Measurements from ENCODE around the gene SHANK1.

Gene SHANK1

DNA sequence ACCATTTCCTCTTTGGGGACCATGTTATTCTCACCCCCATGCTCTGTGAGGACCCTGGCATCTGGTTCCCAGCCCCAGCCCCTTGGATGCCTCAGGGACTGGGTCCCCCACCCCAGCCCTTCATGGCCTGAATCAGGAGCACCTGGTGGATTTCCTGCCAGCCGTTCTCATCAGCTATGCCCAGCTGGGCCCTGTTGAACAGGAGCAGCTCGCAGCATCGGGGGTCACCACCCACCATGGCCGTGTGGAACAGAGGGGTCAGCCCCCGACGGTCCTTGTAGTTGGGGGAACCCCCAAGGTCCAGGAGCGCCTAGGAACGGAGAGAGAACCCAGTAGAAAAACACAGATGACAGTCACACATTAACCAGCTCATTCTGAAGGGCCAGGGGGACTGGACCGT, 7.8 kb downstream of the SHANK1 start:
- no peak for DNase-seq (ENCODE audit: low read depth)

DNA sequence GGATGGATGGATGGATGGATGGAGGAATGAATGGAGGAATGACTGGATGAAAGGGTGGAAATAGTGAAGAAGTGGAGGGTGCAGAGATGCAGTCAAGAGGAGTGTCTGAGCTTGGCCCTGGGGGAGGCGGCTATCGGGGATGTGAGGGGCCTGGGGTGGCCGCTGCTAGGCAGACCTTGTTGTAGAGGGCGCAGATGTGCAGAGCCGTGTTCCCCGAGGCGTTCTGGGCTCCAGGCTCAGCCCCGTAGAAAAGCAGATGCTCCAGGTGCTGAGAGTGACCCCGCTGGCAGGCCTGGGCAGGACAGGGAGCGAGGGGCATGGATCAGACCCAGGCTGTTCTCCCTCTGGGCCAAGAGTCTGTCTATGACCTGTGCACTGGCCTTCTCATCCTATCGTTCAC, 8.4 kb downstream of the SHANK1 start:
- no peak for DNase-seq (ENCODE audit: low read depth)

DNA sequence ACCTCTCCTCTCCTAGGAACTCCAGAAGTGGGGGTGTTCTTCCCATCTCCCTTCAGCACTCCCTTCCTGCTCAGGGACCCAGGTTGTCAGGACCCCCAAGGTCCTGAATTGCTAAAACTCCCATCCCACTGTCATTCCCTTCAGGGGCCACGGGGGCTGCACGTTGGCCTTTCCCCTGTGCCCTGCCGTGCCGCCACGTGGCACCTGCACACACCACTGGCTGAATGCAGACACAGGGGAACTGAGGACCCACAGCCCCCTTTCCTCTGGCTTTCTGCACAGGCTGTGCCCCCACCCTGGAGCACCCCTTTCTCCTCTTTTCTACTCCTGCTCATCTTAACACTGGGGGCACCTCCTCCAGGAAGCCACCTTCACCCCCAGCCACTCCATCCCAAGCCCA, 9.0 kb downstream of the SHANK1 start:
- DNase-seq (ENCODE audit: low read depth): no peak

DNA sequence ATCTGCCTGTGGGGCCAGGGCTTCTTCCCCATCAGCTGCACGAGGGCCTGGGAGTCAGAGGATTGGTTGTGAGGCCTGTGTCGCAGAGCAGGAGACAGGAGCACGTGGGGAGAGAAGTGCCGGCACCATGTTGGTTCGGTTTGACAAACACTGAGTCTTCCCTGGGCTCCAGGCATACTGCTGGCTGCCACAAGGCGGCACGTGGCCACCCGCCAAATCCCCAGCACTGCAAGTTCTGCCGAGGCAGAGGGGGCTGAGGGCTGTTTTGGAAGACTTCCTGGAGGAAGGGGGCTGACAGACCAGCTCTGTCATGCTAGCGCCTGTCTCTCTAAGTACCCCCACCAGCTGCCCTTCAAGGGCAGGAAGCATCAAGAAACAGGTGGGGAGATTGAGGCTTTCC, 9.5 kb downstream of the SHANK1 start:
- no peak for DNase-seq (ENCODE audit: low read depth)

DNA sequence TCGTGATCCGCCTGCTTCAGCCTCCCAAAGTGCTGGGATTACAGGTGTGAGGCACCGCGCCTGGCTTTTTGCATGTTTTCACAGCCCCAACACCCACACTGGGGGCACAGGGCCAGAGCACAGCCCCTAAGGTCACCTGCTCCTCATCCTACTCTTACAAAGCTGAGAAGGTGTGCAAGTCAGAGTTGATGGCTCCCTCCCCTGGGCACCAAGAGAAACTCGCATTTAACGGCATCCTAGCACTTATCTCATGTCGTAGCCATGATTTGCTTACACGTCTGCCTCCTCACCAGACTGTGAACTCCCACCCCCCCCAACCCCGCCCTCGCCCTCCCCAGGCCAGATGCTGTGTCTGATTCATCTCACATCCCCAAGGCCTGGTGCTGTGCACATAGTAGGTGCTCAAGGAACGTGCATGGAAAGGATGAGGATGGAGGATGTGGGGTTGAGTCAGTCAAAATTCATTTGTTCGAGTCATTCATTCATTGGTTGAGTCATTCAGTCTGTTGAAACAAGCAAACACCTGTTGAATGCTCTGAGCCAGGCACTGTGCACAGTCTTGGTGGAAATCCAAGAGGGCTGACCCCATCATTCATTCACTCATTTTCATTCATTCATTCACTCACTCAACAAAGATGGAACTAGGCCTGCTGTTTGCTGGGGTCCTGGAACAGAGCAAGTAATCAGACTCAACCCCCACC, 11.3 kb downstream of the SHANK1 start:
- DNase-seq (ENCODE audit: low read depth): no peak

DNA sequence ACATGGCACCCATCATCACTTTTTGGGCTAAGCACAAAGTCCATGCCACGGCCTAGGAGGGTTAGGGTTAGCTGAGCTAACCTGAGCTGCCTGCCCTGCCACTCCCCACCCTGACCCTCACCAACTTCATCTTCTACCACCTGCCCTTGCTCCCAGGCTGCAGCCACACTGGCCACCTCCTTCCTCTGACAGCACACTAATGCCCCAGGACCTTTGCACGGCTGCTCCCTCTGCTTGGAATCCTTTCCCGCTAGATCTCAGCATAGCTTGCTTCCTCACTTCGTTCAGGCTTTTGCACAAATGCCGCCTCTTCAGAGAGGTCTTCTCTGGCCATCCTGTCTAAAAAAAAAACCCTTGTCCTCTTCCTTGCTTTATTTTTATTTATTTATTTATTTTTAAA, 13.2 kb downstream of the SHANK1 start:
- DNase-seq (ENCODE audit: low read depth): no peak

DNA sequence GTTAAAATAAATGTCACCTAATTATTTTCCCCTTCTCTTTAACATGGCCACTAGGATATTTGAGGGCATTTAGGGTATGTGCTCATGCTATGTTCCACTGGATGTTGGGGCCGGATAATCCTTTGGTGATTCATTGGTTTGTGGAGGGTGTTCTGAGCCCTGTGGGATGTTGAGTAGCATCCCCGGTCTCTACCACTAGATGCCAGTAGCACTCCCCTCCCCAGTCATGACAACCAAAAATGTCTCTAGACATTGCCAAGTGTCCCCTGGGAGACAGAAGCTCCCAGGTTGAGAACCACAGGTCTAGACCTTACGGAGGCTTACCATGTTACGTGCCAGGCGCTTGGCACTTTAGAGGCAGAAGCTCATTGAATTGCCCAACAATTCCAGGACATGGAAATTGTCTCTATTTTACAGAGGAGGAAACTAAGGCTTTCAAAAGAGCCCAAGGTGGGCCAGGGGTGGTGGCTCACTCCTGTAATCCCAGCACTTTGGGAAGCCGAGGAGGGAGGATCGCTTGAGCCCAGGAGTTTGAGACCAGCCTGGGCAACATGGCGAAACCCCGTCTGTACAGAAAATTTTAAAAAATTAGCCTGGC, 14.1 kb downstream of the SHANK1 start:
- peak; percentile 30 for DNase-seq (ENCODE audit: low read depth)

DNA sequence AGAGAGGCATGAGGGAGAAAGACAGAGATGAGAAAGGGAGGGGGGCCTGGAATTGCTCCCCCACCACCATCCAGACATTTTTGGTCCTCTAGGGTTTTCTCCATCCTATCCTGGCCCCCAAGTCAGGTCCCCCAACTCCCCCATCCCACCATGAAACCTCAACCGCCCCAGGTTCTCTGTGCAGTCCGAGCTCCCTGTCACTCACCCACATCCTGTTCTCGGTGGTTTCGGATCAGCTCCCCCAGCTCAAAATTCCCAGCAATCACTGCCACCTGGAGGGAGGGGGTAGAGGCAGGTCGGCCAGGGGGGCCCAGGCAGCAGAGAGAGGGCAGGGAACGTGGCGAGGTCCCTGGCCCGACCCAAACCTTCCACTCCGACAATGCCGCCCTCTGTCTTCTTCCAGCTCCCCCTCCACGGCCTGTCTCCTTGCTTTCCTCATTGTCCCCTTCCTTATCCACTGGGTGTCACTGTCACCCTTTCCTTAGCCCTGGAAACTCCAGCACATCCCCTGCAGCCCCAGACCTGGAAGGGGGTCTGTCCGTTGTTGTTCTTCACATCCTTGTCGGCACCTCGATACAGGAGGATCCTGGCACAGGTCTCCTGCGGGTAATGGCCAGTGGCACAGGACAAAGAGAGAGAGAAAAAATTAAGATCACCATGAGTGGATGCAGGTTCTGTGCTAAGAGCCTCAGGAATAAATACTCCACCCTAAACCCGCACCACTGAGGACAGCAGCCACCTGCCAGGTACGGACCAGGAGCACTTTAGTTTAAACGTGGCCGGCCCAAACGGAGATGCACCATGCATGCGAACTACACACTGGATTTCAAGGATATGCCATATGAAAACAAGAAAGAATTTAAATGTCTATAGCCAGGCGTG, 15.4 kb downstream of the SHANK1 start:
- no peak for DNase-seq (ENCODE audit: low read depth)

DNA sequence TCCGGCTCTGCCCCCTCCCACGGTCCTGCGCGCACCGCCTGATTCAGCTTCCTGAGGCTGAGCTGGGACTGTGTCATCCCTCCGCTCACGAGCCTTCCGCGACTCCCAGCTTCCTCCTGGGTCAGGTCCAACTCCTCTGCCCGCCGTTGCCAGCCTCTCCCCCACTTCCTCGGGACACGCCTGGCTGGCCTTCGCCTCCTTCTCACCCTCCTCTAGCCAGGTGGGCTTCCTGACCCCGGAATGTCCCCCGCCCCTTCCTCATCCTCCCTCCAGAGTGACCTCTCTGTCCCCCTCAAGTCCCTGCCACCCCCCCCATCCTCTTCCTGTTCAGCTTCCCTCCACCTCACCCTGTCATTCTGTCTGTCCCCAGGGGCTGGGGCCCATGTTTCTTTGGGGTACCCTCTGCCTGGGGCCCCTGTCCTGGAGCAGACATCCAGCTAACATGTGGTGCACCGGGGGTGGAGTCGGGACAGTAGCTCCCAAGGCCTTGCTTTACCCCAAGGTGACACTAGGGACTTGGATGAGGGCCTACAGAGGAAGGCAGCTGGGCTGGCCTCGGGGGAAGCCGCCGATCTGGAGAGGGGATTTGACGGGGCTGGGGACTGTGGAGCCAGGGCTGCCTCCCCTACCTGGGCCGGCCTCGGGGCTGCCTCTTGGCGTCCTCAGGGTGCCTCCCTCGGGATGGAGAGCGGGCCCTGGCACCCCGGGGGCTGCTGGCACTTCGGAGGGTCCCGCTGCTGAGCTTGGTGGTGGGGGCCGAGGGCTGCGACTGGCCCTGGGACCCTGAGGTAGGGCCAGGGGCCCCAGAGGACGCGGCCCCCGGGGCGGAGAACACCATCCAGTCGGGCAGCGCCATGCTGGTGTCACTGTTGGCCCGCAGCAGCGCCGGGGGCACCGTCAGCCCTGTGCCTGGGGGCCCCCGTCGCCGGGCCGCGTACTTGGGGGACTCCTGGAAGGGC, 16.5 kb downstream of the SHANK1 start:
- DNase-seq (ENCODE audit: low read depth): no peak

DNA sequence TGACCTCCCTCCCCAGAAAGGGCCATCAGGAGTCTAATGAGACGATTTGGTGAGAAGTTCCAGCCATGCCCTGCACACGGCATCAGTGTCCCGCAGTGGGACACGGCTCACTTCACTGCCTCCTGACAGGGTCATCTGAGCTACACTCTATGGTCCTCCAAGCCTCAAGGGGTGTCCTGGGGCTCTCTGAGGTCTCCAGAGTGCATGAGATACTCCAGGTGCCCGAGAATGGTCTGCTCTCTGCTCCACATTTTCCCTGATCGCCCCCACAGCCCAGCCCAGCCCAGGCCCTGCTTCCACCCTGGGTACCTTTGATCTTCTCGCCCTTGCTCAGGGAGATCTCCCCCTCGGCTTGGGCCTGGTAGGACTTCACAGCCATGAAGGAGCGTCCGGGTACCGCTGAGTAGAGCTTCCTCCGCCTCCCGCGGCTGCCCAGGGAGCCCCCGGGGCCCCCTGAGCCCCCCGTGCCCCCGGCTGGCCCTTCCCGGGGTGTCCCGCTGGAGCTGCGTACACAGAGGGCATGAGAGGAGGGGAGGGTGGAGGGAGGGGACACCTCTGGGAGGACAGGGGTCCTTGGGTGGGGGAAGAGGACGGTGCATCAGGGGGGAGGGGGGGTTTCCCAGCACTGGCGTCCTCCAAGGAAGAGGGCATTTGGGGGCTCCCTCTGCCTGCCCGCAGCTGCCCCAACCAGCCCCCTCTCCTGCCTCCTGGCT, 17.3 kb downstream of the SHANK1 start:
- no peak for DNase-seq (ENCODE audit: low read depth)

DNA sequence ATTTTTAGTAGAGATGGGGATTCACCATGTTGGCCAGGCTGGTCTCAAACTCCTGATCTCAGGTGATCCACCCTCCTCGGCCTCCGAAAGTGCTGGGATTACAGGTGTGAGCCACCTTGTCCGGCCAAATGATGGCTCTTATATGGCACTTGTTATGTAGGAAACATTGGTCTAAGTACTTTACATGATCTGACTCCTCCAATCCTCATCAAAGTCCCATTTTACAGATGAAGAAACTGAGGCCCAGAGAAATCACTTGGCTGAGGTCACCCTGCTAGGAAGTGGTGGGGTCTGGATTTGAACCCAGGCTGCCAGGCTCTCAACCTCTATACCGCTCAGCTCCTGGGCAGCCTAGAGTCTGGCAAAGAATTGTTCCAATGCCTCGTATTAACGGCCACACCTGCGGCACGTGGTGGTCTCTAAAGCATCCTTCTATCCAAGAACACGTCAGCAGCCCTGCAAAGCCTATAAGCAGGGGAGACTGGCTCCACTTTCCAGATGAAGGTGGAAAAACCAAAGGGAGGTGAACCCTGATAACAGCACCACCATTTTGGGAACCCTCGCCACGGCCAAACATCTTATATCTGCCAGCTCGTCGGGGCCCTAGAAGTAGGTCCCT, 18.1 kb downstream of the SHANK1 start:
- DNase-seq (ENCODE audit: low read depth): no peak

DNA sequence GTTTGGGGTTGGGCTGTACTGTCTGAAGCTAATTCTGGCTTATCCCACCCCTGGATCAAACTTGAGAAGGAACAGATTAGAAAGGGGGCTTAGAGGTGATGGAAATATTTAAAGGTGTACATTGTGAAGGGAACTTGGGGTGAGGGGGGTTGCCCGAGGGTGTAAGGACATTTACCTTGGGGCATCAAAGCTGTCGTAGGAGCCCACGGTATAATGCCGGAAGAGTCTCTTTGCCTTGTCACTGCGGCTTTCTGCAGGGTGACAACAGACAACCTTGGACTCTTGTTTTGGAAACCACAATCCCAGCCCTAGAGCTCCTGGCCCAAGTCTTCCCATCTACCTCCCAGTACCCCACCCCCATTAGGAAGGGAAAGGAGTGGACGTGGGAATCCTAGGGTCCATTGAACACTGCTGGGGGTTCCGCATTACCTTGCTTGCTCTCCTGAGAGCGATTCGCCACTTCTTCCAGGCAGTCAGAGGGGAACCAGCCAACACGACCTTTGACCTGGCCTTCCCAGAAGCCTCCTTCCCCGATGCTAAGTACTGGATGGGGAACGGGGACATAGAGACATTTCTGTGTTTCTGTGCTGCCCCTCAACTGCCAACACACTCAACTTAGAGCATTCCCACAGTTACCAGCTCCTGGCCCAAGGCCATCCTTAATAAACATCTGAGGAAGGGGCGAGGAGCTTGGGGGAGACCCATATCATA, 22.0 kb downstream of the SHANK1 start:
- no peak for DNase-seq (ENCODE audit: low read depth)

DNA sequence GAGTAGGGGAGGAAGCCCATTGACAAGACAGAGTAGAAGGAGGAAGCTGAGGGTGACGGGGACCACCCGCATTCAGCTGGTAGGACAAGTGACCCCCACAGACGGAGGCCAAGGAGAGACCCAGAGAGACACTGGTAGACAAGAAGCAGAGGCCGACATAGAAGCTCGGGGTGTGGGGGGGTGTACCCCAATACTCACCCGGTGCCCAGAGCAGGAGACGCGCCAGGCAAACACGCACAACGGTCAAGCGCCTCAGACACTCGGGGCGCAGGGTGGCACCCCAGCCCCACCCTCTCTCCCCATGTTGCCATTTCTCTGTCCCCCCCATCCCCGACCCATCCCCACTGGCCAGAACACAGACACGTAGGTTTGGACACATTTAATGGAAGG, 23.5 kb downstream of the SHANK1 start:
- DNase-seq (ENCODE audit: low read depth): no peak

DNA sequence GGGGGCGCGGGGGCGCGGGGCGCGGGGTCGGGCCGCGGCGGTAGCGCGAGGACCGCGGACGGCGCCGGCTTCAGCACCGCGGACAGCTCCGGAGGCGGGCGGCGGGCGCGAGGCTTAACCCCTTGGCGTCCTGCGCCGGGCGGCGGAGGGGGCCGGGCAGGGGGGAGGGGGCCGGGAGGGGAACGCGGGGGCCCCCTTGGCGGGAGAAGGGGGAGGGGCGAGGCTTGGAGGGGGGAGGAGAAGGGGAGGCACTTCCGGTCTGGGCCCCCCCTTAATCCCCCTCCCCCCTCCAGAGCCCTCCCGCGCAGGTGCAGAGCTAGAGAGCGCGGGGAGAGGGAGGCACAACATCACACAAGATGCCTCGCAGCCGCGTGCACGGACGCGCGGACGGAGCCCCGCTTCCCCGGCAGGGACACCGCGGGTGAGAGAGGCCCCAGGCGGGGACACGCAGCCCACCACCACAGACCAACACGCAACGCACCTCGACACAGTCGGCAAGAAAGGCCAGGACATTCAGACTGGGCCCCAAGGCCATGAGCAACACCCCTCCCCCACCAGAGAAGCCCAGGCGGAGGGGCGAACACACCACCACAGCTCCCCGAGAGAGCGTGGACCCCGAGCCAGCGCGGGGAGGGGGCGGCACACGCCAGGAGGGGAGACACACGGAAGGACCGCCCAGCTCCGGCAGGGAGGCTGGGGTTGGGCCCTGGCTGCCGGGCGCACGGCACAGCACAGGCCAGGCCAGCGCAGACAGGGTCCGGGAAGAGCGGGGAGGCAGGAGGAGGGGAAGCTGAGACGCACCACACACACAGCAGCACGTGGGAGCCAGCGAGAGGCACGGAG, 24.1 kb downstream of the SHANK1 start:
- DNase-seq (ENCODE audit: low read depth): no peak

DNA sequence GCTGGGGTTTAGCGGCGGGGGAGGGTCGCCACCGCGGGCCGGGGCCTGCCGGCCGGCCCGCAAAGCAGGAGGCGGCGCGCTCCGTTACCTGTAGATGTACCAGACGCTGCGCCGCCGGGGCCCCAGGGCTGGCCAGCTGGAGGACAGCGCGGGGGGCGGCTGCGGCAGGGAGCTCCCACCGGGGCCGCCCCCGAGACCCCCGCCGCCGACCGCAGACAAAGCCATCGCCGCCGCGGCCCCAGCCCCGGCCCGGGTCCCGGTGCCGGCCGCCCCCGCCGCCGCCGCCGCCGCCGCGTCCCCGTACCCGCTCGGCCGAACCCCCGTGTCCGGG, 24.8 kb downstream of the SHANK1 start:
- DNase-seq (ENCODE audit: low read depth): no peak

DNA sequence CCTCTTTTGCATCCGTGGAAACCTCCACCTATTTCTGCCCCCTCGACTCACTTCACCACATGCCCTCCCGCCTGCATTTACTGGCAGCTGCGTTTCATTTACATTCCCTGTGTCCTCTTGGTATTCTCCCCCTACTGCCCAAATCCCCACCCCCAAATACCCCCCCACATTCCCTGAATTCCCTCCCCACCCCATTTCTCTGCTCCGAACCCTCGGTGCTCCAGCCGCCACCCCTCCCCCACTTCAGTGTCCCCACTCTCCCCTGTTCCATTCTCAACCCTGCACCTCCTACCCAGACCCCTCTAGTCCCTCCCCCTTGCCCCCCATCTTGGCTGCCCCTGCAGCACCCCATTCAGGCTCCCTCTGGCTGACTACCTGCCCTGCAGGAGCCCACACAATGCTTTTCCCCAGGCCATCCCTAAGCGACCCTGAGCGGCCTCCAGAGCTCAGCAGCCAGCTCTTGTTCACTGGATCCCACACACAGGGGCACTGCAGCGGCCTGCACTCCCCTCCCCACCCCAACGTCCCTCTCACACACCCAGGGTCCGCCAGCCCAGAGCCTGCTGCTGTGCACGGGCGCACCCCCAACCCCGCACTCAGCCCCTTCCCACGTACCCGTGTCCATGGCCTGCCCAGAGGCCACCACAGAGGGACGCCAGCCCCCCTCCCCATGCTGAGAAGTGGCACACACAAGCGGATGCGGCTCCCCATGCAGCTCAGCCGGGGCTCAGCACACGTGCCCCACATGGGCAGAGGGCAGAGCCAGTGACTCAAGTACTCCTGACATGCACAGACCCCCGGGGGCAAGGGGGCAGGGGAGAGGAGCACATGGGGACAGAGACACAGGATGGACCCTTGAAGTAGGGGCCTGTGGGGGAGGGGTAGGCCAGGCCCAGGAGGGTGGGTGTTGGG, 26.3 kb downstream of the SHANK1 start:
- no peak for DNase-seq (ENCODE audit: low read depth)

DNA sequence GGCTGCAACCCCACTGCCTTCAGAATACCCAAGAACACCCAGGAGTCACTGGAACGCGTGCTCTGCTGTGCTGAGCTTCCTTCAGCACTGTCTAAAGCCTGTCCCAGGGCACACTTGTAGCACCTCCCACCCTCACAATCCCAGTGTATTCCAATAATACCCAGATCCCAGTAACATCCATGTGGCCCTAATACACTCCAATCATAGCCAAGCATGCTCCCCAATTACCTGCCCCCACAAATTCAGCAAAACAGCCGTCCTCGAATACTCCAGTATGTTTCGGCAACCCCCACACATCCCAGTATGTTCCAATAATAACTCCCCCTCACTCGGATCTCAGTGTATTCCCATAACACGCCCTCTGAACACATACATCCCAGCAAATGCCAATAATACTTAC, 29.2 kb downstream of the SHANK1 start:
- no peak for DNase-seq (ENCODE audit: low read depth)

DNA sequence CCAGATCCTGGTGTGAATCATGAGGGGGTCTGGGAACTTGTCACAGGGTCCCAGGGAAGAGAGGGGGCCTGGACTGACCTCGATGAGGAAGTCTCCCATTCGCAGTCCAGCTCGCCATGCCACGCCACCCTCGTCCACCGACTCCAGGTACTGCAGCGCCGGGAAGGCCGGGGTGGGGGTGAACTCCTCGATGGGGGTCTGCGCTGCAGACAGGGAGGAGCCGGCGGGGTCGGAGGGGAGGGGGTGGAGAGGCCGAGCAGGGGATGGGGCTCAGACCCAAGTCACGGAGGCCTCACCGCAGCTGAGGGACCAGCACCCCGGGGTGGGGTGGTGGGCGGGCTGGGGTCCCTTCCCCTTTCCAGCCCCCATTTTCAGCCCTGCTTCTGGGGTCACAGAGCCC, 30.8 kb downstream of the SHANK1 start:
- no peak for DNase-seq (ENCODE audit: low read depth)

Data from activated T-cell treated with anti-CD3 and anti-CD28 coated beads for 24 hours (primary cell).